HepG2 (cell line): Measurements from ENCODE around the gene TOR4A. TPM values are rescaled to one million over a fixed set of nuclear protein-coding genes. Genes with fewer than 3 reads are reported as not detected.
A peak's percentile ranks its signal among the peaks of the same experiment; 100 is the strongest.

Source experiments
- ATAC-seq: fragments of 200-7000 bp; cut with Tn5 transposase; 3 replicates; pipeline ENCODE4 v1.9.1; 2020; ENCODE audit warnings: mild to moderate bottlenecking, moderate library complexity
- BruUV-seq: library from RNA; stranded (reverse); fragments of 400-500 nt; replicated peaks from 2 replicates; lab custom pipeline; 2021; lab: Mats Ljungman, UMichigan
- CTCF ChIA-PET: fragments of 300-600 bp; formaldehyde crosslinking; extraction: SDS; loops from one replicate; lab custom pipeline; 2021; ENCODE audit warnings: low total read pairs, inconsistent platforms, low intra/inter-chr PET ratio; lab: Yijun Ruan, JAX
- POLR2A ChIA-PET: fragments of 350-600 bp; sonication (Branson Sonifier 250); formaldehyde crosslinking; loops from one replicate; lab custom pipeline; 2020; ENCODE audit warnings: antibody characterized with exemption, inconsistent platforms; lab: Yijun Ruan, JAX
- DNase-seq: peaks from one replicate; pipeline ENCODE4 v3.0.0-alpha.2; 2015; ENCODE audit warnings: low spot score
- FAIRE-seq: peaks from 3 replicates; lab custom pipeline; 2011; peaks lifted over from hg19 to GRCh38; lab: Jason Lieb, UNC
- H2AFZ ChIP-seq: one replicate; pipeline ENCODE4 v1.6.1; 2011; ENCODE audit warnings: low read length, inconsistent platforms
- H3K27ac ChIP-seq: fragments of 300-600 bp; 3 replicates; pipeline ENCODE4 v1.8.0; 2011; ENCODE audit warnings: mixed run types, mild to moderate bottlenecking, mixed read lengths, low read length, inconsistent platforms; ENCODE audit not compliant: insufficient read depth; ENCODE audit errors: extremely low read length
- H3K27me3 ChIP-seq, 2 experiments: fragments of 200-600 bp in 1 of 2; 2 replicates in 1 of 2; 3 replicates in 1 of 2; pipeline versions ENCODE4 v1.6.0 to v1.8.0; 2011; ENCODE audit warnings: low read length in 2 of 2, mild to moderate bottlenecking in 2 of 2, moderate library complexity in 2 of 2, inconsistent platforms in 1 of 2; ENCODE audit not compliant: insufficient read depth in 2 of 2, control insufficient read depth in 1 of 2
- H3K36me3 ChIP-seq, 2 experiments: fragments of 200-600 bp in 1 of 2; replicated peaks in 1 of 2; 2 replicates in 1 of 2; 3 replicates in 1 of 2; pipeline versions ENCODE4 v1.5.1 to v1.8.0; 2011; ENCODE audit warnings: low read length in 2 of 2, inconsistent platforms in 1 of 2; ENCODE audit not compliant: insufficient read depth in 2 of 2, control insufficient read depth in 1 of 2
- H3K4me1 ChIP-seq: 2 replicates; pipeline ENCODE4 v1.5.1; 2012; ENCODE audit warnings: low read length, inconsistent platforms; ENCODE audit not compliant: insufficient read depth
- H3K4me2 ChIP-seq: 2 replicates; pipeline ENCODE4 v1.6.0; 2011; ENCODE audit warnings: low read depth, low read length, inconsistent platforms
- H3K4me3 ChIP-seq, 3 experiments: fragments of 200-600 bp in 1 of 3; sonication (generic), shearing (Covaris generic) in 1 of 3; replicated peaks in 1 of 3; 2 replicates each; pipeline ENCODE4 v1.5.1; 2011 to 2016; ENCODE audit warnings: low read length in 3 of 3, inconsistent platforms in 2 of 3, low read depth in 2 of 3, mild to moderate bottlenecking in 2 of 3, control low read depth in 1 of 3, mixed read lengths in 1 of 3; ENCODE audit not compliant: insufficient read depth in 1 of 3
- H3K79me2 ChIP-seq: one replicate; pipeline ENCODE4 v1.6.1; 2011; ENCODE audit warnings: low read length, inconsistent platforms; ENCODE audit not compliant: insufficient read depth
- H3K9ac ChIP-seq: 2 replicates; pipeline ENCODE4 v1.6.0; 2011; ENCODE audit warnings: mild to moderate bottlenecking, low read depth, low read length, inconsistent platforms; ENCODE audit not compliant: insufficient read depth
- H3K9me3 ChIP-seq: 2 replicates; pipeline ENCODE4 v1.5.1; 2012; ENCODE audit warnings: mild to moderate bottlenecking, low read length
- H4K20me1 ChIP-seq: 2 replicates; pipeline ENCODE4 v1.6.0; 2011; ENCODE audit warnings: inconsistent platforms, mild to moderate bottlenecking, low read length, moderate library complexity; ENCODE audit not compliant: insufficient read depth
- ATF7 ChIP-seq, 2 experiments: fragments of 450-650 bp in 1 of 2; sonication (generic) in 1 of 2; formaldehyde crosslinking in 1 of 2; IDR thresholded peaks; 2 replicates each; pipeline versions ENCODE4 v1.4.0 to v1.6.1; 2016 to 2020; ENCODE audit warnings: antibody characterized with exemption in 1 of 2, mild to moderate bottlenecking in 1 of 2, missing genetic modification reagents in 1 of 2
- GATAD1 ChIP-seq: IDR thresholded peaks from 2 replicates; pipeline ENCODE4 v1.6.1; 2016; ENCODE audit warnings: missing genetic modification reagents, missing compliant biosample characterization
- HOXA3 ChIP-seq: sonication (generic); formaldehyde crosslinking; IDR thresholded peaks from 2 replicates; pipeline ENCODE4 v1.5.0; 2020; ENCODE audit warnings: missing genetic modification reagents
- KDM5A ChIP-seq: fragments of 200-600 bp; sonication (generic); IDR thresholded peaks from 2 replicates; pipeline ENCODE4 v1.7.0; 2018; ENCODE audit warnings: antibody characterized with exemption, mild to moderate bottlenecking, low read length, borderline replicate concordance
- KLF13 ChIP-seq: sonication (generic); formaldehyde crosslinking; IDR thresholded peaks from 2 replicates; pipeline ENCODE4 v1.4.0; 2020; ENCODE audit warnings: mild to moderate bottlenecking, missing genetic modification reagents
- KMT2B ChIP-seq: IDR thresholded peaks from 2 replicates; pipeline ENCODE4 v1.6.1; 2016; ENCODE audit warnings: missing genetic modification reagents, missing compliant biosample characterization
- NR2C2 ChIP-seq: sonication (generic); formaldehyde crosslinking; IDR thresholded peaks from 2 replicates; pipeline ENCODE4 v1.4.0; 2020; ENCODE audit warnings: missing genetic modification reagents, mild to moderate bottlenecking, moderate library complexity, borderline replicate concordance
- PAWR ChIP-seq: sonication (generic); formaldehyde crosslinking; IDR thresholded peaks from 2 replicates; pipeline ENCODE4 v1.4.0; 2020; ENCODE audit warnings: missing genetic modification reagents, mild to moderate bottlenecking, borderline replicate concordance
- SNAPC4 ChIP-seq: sonication (generic); formaldehyde crosslinking; IDR thresholded peaks from 2 replicates; pipeline ENCODE4 v1.4.0; 2020; ENCODE audit warnings: mild to moderate bottlenecking, missing genetic modification reagents
- SRY ChIP-seq: sonication (generic); formaldehyde crosslinking; IDR thresholded peaks from 2 replicates; pipeline ENCODE4 v1.8.0; 2022; ENCODE audit warnings: mild to moderate bottlenecking, missing genetic modification reagents
- SSRP1 ChIP-seq: IDR thresholded peaks from 2 replicates; pipeline ENCODE4 v1.6.1; 2016; ENCODE audit warnings: control low read depth
- ZBTB8A ChIP-seq: sonication (generic); formaldehyde crosslinking; IDR thresholded peaks from 2 replicates; pipeline ENCODE4 v1.4.0; 2020; ENCODE audit warnings: mild to moderate bottlenecking, low read depth, missing genetic modification reagents, borderline replicate concordance
- ZC3H13 ChIP-seq: sonication (generic); formaldehyde crosslinking; IDR thresholded peaks from 2 replicates; pipeline ENCODE4 v1.8.1; 2023; ENCODE audit warnings: mild to moderate bottlenecking, missing genetic modification reagents, moderate library complexity
- ZNF644 ChIP-seq: IDR thresholded peaks from 2 replicates; pipeline ENCODE4 v1.6.1; 2016; ENCODE audit warnings: low read depth
- ZNF781 ChIP-seq: sonication (generic); formaldehyde crosslinking; IDR thresholded peaks from 2 replicates; pipeline ENCODE4 v1.5.1; 2020; ENCODE audit warnings: borderline replicate concordance, mild to moderate bottlenecking, missing genetic modification reagents; ENCODE audit errors: not compliant biosample characterization
- ZNF891 ChIP-seq: sonication (generic); formaldehyde crosslinking; IDR thresholded peaks from 2 replicates; pipeline ENCODE4 v1.5.0; 2020; ENCODE audit warnings: mild to moderate bottlenecking, missing genetic modification reagents
- WGBS: methylation state at CpG from one replicate; pipeline ENCODE4 v1.1.6; 2017; ENCODE audit warnings: low lambda C conversion rate; 5-methylcytosine and 5-hydroxymethylcytosine counted together
- in situ Hi-C: cut with HindIII; loops from 2 replicates; pipeline ENCODE4 v1.10.0; 2017; ENCODE audit warnings: low pct_unique_long_range_greater_than_20kb; ENCODE audit not compliant: extremely low pct_ligation_motif_present
- intact Hi-C: fragments of 100-400 bp; cut with micrococcal nuclease; formaldehyde crosslinking; loops from one replicate; pipeline ENCODE4 v1.10.0; 2022; ENCODE audit not compliant: unreplicated experiment
- polyA plus RNA-seq, 8 experiments: library from polyadenylated mRNA; depleted of rRNA in 3 of 8; stranded (reverse) in 7 of 8; unstranded in 1 of 8; fragments of >200 nt; fragmentation: Illumina TruSeq in 4 of 8; extraction: Trizol in 4 of 8; gene quantifications; 2 replicates each; pipeline versions ENCODE4 v1.2.1 to v1.2.3, GENCODE V29; 2011 to 2016; ENCODE audit warnings: low read depth in 4 of 8, missing spikeins in 1 of 8, mixed read lengths in 1 of 8; ENCODE audit not compliant: insufficient read depth in 1 of 8
- total RNA-seq, 5 experiments: library from RNA; depleted of rRNA; stranded (reverse); fragments of >200 nt; fragmentation: Illumina TruSeq; extraction: Trizol; gene quantifications; 2 replicates each; pipeline ENCODE4 v1.2.3, GENCODE V29; 2016; ENCODE audit warnings: low read depth in 1 of 5
- TF ChIP-seq, protein P1 (sequence below): sonication (generic); formaldehyde crosslinking; IDR thresholded peaks from 2 replicates; pipeline ENCODE4 v1.4.0; 2020; ENCODE audit warnings: missing genetic modification reagents

The TOR4A gene
- total and polyA plus RNA-seq, 2 of the 13 experiments (the other 11 are each of a cell fraction or from before 2014, with no cell fraction given): 11.1 to 14.2 TPM

GRCh38 chr9:137234758-137235423, 42.6 kb upstream of the TOR4A start:
- H3K36me3 ChIP-seq: no peaks in the 10 kb centered on the region
- peak overlapping the region; percentile 67 to 81 (median 72) for H3K4me3 ChIP-seq
- no peaks in the 10 kb centered on the region for H3K27me3 ChIP-seq
- peak overlapping the region; percentile 72 for H3K9ac ChIP-seq
- intact Hi-C loops (no loop called here), in situ Hi-C loops (no loop called here)
- CTCF ChIA-PET: interaction anchor here (1.0 to 2.6 kb wide), 3 partner anchors 46 to 72 kb away, joined by 3 to 19 read pairs (median 3); partner anchors contain the start of genes ANAPC2 and SSNA1
- H3K4me2 ChIP-seq: peak overlapping the region; percentile 85
- no peaks in the 10 kb centered on the region for H4K20me1 ChIP-seq
- POLR2A ChIA-PET: interaction anchor here (0.7 to 4.1 kb wide), 5 partner anchors 11 to 34 kb away, joined by 4 to 45 read pairs (median 15); partner anchors contain the start of genes CYSRT1, NELFB, RNF208 and TPRN
- no peak for DNase-seq
- BruUV-seq: no TSS peak
- H2AFZ ChIP-seq: no peak overlapping the region
- no peaks in the 10 kb centered on the region for H3K9me3 ChIP-seq
- peaks cover 66% of the 10 kb centered on the region for H3K4me1 ChIP-seq
- H3K27ac ChIP-seq: peak overlapping the region; percentile 68
- FAIRE-seq: no peak
- peaks cover 15% of the 10 kb centered on the region for H3K79me2 ChIP-seq
- WGBS: 4% methylated on average over 13 of the region's 18 CpGs
- no peak for ATAC-seq
- TF ChIP-seq HOXA3 (CRISPR knock-in tag) (no peak), SRY (peak; percentile 15; the same call in 1 of the 2 replicates), KMT2B (0 out of 2 replicates have a peak, but pooled peaks have one; percentile 12), KDM5A (peak; percentile 2; the same call in 1 of the 2 replicates), ZNF891 (CRISPR knock-in tag) (0 out of 2 replicates have a peak, but pooled peaks have one; percentile 3), SSRP1 (CRISPR knock-in tag) (no peak), NR2C2 (CRISPR knock-in tag) (no peak), ZNF781 (no peak), ZBTB8A (0 out of 2 replicates have a peak, but pooled peaks have one; percentile 19), PAWR (CRISPR knock-in tag) (0 out of 2 replicates have a peak, but pooled peaks have one; percentile 20), ZC3H13 (CRISPR knock-in tag) (peak; percentile 40; the same call in 1 of the 2 replicates), GATAD1 (no peak), ZNF644 (CRISPR knock-in tag) (no peak), KLF13 (CRISPR knock-in tag) (no peak), SNAPC4 (no peak), ATF7 (IDR thresholded peaks at IDR 0.05) (no peak), ATF7 (CRISPR knock-in tag; IDR thresholded peaks at IDR 0.05) (no peak)
- TF ChIP-seq, protein P1, sequence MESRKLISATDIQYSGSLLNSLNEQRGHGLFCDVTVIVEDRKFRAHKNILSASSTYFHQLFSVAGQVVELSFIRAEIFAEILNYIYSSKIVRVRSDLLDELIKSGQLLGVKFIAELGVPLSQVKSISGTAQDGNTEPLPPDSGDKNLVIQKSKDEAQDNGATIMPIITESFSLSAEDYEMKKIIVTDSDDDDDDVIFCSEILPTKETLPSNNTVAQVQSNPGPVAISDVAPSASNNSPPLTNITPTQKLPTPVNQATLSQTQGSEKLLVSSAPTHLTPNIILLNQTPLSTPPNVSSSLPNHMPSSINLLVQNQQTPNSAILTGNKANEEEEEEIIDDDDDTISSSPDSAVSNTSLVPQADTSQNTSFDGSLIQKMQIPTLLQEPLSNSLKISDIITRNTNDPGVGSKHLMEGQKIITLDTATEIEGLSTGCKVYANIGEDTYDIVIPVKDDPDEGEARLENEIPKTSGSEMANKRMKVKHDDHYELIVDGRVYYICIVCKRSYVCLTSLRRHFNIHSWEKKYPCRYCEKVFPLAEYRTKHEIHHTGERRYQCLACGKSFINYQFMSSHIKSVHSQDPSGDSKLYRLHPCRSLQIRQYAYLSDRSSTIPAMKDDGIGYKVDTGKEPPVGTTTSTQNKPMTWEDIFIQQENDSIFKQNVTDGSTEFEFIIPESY (CRISPR knock-in tag): no peak
